GM19452 (cell line): ENCODE measurements around the gene RRP1.

ENCODE experiments used
- ATAC-seq: cut with Tn5 transposase; IDR thresholded peaks from one replicate; pipeline ENCODE4 v1.9.1; 2021; ENCODE audit not compliant: unreplicated experiment

The RRP1 gene, protein sequence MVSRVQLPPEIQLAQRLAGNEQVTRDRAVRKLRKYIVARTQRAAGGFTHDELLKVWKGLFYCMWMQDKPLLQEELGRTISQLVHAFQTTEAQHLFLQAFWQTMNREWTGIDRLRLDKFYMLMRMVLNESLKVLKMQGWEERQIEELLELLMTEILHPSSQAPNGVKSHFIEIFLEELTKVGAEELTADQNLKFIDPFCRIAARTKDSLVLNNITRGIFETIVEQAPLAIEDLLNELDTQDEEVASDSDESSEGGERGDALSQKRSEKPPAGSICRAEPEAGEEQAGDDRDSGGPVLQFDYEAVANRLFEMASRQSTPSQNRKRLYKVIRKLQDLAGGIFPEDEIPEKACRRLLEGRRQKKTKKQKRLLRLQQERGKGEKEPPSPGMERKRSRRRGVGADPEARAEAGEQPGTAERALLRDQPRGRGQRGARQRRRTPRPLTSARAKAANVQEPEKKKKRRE

GRCh38 chr21:43789276-43790009 is at the start of gene RRP1:
Gene RRP1 (plus strand): TSS chr21:43789577. CDS start chr21:43789630, 53 bp downstream.
- peak; percentile 82 for ATAC-seq

DNA sequence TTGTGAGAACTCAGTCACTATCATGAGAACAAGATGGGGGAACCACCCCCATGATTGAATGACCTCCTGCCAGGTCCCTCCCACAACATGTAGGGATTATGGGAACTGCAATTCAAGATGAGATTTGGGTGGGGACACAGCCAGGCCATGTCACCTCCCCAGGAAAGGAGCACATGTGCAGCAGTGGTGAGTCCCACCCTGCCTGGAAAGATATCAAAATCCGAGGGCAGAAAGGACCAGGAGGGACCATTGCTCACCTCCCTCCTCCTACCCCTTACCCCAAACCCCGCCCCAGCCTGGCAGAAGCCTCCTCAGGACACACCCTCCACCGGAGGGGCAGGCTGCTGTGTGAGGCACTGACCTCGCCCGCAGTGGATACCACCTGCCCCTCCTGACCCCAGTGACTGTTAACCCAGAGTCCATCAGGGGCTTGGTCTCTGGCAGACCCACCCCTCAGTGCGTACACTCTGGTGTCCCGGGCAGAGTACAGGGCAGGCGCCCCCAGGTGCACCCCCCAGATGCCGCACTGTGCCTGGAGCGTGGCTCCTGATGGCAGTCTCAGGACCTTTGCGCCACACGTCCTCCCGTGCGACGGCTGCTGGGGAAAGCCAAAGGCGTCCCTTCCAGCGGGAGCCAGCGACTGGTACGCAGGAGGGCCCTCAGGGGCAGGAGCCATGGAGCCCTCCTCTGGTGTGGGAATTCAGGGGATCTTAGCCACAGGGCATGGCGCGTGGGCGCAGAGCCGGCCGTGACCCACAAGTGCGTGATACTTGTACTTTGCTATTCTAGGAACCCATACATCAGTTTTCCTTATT is 49.5 kb upstream of the RRP1 start:
- ATAC-seq = no peak

- no peak for ATAC-seq
These were observed 48.8 kb upstream of the RRP1 start for GRCh38 chr21:43740497-43741156.

DNA sequence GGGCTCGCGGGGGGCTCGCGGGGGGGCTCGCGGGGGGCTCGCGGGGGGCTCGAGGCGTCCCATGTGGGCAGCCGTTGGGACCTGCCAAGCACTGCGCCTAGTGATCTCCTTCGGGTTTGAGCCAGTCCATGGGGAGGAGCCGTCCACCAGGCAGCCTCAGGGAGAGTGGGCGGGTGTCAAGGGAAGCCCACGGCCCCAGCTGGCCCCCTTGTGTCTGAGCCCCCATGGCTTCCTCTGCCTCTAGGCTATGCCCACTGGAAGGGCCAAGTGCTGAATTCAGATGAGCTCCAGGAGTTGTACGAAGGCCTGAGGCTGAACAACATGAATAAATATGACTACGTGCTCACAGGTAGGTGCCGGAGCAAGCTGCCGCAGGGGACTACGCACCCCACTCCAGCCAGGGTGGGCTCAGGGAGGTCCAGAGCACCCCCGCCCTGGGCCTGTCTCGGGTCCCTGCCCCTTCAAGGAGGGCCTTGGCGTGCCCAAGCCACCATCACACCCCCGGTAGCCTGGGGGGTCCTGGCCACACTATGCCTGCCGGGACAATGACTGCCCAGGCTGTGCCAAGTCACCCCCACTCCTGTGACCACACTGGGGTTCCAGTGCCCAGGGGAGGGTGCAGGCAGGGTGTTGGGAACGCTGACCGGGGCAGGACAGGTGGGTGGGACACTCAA is 47.8 kb upstream of the RRP1 start:
- no peak for ATAC-seq

DNA sequence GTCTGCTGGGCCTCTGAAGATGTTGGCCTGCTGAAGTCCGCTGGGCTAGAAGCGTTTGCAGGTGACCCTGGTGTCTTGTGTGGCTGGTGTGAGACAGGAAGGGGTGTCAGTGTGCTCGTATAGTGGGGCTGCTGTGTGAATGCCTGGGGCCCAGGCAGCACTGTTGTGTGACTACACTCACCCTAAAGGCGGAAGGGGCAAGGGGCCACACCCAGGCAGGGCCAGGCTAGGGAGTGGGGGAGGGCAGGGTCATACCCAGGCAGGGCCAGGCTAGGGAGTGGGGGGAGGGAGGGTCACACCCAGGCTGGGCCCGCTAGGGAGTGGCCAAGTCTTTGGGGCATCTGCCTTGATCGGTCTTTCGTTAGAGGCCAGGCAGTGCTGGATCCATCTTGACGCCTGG is 45.4 kb upstream of the RRP1 start:
- ATAC-seq = no peak

- ATAC-seq = no peak
These were observed 44.7 kb upstream of the RRP1 start for GRCh38 chr21:43744725-43745124.

- no peak for ATAC-seq
These were observed 43.4 kb upstream of the RRP1 start for GRCh38 chr21:43745772-43746517.

DNA sequence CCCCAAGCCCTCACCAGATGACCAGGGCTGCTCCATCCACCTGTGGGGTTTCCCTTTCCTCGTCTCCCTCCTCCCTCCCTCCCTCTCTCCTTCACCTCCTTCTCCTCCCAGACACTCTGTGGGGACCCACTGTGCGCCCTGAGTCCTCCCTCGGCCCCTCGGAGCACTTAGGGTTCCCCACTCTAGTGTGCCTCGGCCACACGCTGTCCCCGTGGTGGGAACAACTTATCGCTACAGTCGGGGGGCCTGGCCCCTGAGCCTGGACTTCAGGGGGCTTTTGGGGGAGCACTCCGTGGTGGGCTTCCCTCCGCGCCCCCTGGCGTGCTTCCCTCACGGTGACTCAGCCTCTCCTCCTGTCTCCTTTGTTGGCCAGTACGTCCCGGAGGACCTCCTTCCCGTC is 40.8 kb upstream of the RRP1 start:
- ATAC-seq = no peak

DNA sequence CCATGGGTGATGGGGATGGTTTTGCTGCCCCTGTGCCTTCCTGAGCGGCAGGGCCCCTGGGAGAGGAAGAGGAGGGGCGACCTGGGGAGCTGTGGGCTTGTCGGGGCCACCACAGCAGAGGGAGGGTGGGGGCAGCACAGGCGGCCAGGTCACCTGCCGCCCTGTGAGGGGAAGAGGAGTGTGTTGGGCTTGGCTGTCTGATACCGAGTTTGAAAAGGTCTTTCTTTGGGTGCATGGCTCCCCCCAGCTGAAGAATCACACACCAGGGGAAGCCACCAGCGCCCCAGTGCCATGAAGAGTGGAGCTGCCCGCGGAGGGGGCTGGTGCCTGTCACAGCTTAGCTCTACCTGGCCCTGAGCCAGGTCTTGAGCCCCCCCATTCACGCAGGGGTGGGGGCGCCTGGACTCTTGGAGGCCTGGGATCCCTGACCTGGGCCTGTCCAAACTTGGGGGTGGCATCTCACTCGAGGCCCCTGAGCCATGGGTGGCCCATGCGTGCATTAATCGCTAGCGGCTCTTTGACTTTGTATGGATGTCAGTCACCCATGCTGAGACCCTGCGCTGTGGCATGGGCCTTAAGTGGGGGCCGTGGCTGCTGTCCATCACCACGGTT is 39.6 kb upstream of the RRP1 start:
- ATAC-seq = no peak

DNA sequence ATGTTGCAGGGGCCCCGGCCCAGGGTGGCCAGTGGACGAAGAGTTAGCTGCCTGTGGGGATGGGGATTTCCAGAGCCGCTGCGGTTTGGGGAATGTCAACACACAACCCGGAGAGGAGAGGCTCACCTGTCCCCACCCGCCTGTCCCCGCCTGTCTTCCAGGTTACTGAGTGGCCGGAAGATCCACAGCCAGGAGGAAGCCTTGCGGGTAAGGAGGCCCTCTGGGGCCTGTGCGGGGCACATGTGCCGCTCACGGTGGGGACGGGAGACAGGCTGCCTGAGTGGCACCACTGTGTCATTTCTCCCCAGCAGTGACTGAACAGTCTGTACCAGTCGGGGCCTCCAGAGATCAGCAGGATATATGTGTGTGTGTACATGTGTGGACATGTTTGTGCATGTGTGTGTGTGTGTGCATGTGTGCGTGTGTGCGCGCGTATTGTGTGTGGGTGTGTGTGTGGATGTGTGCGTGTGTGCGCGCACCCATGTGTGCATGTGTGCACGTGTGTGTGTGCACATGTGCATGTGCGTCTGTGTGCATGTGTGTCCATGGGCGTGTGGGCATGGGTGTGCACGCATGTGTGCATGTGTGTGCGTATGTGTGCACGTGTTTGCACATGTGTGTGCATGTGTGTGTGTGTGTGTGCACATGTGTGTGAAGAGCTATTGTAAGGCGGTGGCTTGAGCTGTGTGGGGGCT is 38.9 kb upstream of the RRP1 start:
- no peak for ATAC-seq

- ATAC-seq = no peak
These were observed 37.3 kb upstream of the RRP1 start for GRCh38 chr21:43751955-43752591.

GRCh38 chr21:43752758-43753438 is 36.5 kb upstream of the RRP1 start:
- no peak for ATAC-seq

DNA sequence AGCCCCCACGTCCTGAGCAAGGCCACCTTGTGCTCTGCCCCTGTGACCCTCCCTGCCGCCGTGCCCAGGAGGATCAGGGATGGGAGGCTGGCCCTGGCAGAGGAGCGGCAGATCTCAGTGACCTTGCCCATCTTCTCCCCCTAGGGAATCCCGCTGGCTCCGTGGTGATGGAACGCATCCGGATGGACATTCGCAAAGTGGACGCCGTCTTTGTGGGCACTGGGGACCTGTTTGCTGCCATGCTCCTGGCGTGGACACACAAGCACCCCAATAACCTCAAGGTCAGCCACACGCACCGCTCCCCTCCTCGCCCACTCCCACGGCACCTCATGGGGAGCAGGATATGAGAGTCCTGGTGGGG is 36.0 kb upstream of the RRP1 start:
- no peak for ATAC-seq

DNA sequence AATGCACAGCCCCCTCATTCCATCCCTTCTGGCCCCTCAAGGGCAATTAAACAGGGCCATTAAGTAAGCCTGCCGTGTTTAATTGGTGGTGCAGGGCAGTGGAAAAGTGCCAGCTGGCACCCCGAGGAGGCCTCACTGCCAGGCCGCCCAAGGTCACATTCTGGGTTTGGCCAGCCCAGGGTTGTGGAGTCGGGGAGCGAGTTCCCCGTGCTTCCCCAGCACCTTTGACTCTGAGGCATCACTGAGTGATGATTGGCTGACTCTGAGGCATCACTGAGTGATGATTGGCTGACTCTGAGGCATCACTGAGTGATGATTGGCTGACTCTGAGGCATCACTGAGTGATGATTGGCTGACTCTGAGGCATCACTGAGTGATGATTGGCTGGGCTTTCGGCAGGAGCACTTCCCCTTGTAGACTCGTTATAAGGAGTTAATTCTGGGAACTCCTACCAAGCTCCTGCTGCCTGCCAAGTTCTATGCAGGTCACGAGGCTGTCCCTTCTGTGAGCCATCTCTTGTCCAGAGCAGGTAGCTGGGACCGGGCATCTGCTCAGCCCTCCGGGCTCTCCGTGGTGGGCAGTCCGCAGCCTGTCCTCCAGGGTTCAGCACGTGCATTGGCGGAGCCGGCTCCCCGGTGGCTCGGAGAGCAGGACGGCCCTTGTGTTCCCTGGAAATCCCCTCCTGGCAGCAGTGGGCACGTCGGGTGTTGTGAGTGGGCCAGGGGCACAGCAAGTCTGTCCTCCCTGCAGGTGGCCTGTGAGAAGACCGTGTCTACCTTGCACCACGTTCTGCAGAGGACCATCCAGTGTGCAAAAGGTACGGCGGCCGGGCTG is 34.2 kb upstream of the RRP1 start:
- ATAC-seq = no peak

DNA sequence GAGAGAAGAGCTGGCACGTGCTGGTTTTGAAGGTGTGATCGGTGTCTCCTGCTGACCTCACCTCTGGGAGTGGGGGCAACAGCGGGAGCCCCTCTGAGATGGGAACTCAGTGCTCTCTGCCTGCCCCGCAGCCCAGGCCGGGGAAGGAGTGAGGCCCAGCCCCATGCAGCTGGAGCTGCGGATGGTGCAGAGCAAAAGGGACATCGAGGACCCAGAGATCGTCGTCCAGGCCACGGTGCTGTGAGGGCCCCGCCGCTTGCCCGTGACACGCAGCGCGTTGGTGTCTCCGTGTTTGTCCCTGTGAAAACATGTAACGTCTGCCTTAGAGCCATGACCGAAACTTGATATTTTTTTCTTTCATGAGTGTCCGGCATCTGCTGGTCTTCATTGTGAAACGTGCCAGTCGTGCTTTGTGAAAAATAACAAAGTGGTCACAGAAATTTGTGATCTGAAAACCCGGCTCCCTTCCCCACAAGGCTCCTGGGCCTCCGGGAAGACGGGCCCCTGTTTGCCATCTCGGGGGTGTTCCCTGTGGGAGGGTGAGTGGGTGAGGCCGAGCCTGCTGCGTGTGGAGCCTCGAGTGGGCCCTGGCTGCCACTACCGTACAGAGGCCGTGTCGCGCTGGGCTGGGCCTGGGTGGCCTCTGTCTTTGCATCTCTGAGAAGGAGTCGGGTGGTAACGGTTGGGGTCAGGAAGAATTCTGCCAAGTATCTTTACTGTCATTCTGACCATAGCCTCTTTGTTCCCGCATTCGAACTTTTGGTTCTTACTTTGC is 33.4 kb upstream of the RRP1 start:
- no peak for ATAC-seq

GRCh38 chr21:43757601-43758000 is 31.8 kb upstream of the RRP1 start:
- no peak for ATAC-seq
